HEK293 (cell line): ENCODE data around the gene MTG1.

ENCODE experiments used
- CTCF ChIA-PET: fragments of 350-600 bp; formaldehyde crosslinking; extraction: SDS; loops from one replicate; lab custom pipeline; 2021; ENCODE audit warnings: antibody characterized with exemption; lab: Yijun Ruan, JAX
- POLR2A ChIA-PET: fragments of 300-600 bp; formaldehyde crosslinking; extraction: SDS; loops from one replicate; lab custom pipeline; 2020; ENCODE audit warnings: antibody characterized with exemption, inconsistent platforms; lab: Yijun Ruan, JAX
- H3K27ac ChIP-seq: fragments of 200-500 bp; sonication (Bioruptor generic); 2 replicates; pipeline ENCODE4 v1.5.1; 2014; ENCODE audit warnings: low read depth, low read length, control low read depth, inconsistent platforms; ENCODE audit errors: extremely low read depth
- H3K36me3 ChIP-seq, 2 experiments: fragments of 200-500 bp in 1 of 2; sonication (Bioruptor generic) in 1 of 2; 1 replicate in 1 of 2; 2 replicates in 1 of 2; pipeline ENCODE4 v1.5.1; 2014 to 2017; ENCODE audit warnings: inconsistent platforms in 2 of 2, low read length in 2 of 2; ENCODE audit not compliant: control insufficient read depth in 2 of 2, insufficient read depth in 1 of 2
- H3K4me1 ChIP-seq: fragments of 200-500 bp; sonication (Bioruptor generic); 2 replicates; pipeline ENCODE4 v1.5.1; 2014; ENCODE audit warnings: mild to moderate bottlenecking, low read length, inconsistent platforms; ENCODE audit not compliant: control insufficient read depth, insufficient read depth
- H3K4me3 ChIP-seq: 2 replicates; pipeline ENCODE4 v1.5.1; 2011; ENCODE audit warnings: low read depth, mild to moderate bottlenecking, control low read depth, low read length, moderate library complexity
- H3K9me3 ChIP-seq: fragments of 200-500 bp; sonication (Bioruptor generic); 2 replicates; pipeline ENCODE4 v1.5.1; 2014; ENCODE audit warnings: low read depth, low read length, inconsistent platforms; ENCODE audit not compliant: control insufficient read depth, insufficient read depth
- KLF1 ChIP-seq: fragments of 450-650 bp; formaldehyde crosslinking; IDR thresholded peaks from 2 replicates; pipeline ENCODE4 v1.5.1; 2016; ENCODE audit warnings: missing biosample characterization, missing genetic modification characterization
- KLF7 ChIP-seq: fragments of 450-650 bp; formaldehyde crosslinking; IDR thresholded peaks from 2 replicates; pipeline ENCODE4 v1.5.1; 2016; ENCODE audit warnings: missing biosample characterization, missing genetic modification characterization, borderline replicate concordance
- SCRT1 ChIP-seq: fragments of 450-650 bp; formaldehyde crosslinking; IDR thresholded peaks from 2 replicates; pipeline ENCODE4 v1.5.1; 2016; ENCODE audit warnings: missing biosample characterization, missing genetic modification characterization, borderline replicate concordance
- ZBTB17 ChIP-seq: fragments of 450-650 bp; formaldehyde crosslinking; IDR thresholded peaks from 2 replicates; pipeline ENCODE4 v1.5.1; 2016; ENCODE audit warnings: missing biosample characterization, missing genetic modification characterization
- ZBTB7A ChIP-seq: fragments of 450-650 bp; formaldehyde crosslinking; IDR thresholded peaks from 2 replicates; pipeline ENCODE4 v1.5.1; 2016; ENCODE audit warnings: low read depth, missing biosample characterization, missing genetic modification characterization
- ZEB2 ChIP-seq: fragments of 450-650 bp; formaldehyde crosslinking; IDR thresholded peaks from 2 replicates; pipeline ENCODE4 v1.5.1; 2016; ENCODE audit warnings: missing biosample characterization, missing genetic modification characterization
- ZNF138 ChIP-seq: fragments of 450-650 bp; formaldehyde crosslinking; IDR thresholded peaks from 2 replicates; pipeline ENCODE4 v1.5.1; 2016; ENCODE audit warnings: missing biosample characterization, missing genetic modification characterization, borderline replicate concordance
- ZNF140 ChIP-seq: fragments of 450-650 bp; formaldehyde crosslinking; IDR thresholded peaks from 2 replicates; pipeline ENCODE4 v1.5.1; 2016; ENCODE audit warnings: missing biosample characterization, missing genetic modification characterization
- ZNF174 ChIP-seq: fragments of 450-650 bp; formaldehyde crosslinking; IDR thresholded peaks from 2 replicates; pipeline ENCODE4 v1.5.0; 2017; ENCODE audit warnings: missing biosample characterization, mild to moderate bottlenecking, missing genetic modification characterization
- ZNF214 ChIP-seq: fragments of 450-650 bp; formaldehyde crosslinking; IDR thresholded peaks from 2 replicates; pipeline ENCODE4 v1.5.1; 2017; ENCODE audit warnings: missing biosample characterization, mild to moderate bottlenecking, missing genetic modification characterization, borderline replicate concordance
- ZNF341 ChIP-seq: fragments of 450-650 bp; formaldehyde crosslinking; IDR thresholded peaks from 2 replicates; pipeline ENCODE4; 2016; ENCODE audit warnings: low read depth, missing biosample characterization, missing genetic modification characterization
- ZNF394 ChIP-seq: fragments of 450-650 bp; formaldehyde crosslinking; IDR thresholded peaks from 2 replicates; pipeline ENCODE4 v1.5.1; 2016; ENCODE audit warnings: missing biosample characterization, missing genetic modification characterization, mild to moderate bottlenecking, moderate library complexity, borderline replicate concordance
- ZNF426 ChIP-seq: fragments of 450-650 bp; formaldehyde crosslinking; IDR thresholded peaks from 2 replicates; pipeline ENCODE4 v1.5.1; 2017; ENCODE audit warnings: missing biosample characterization, missing genetic modification characterization, mild to moderate bottlenecking, inconsistent platforms, moderate library complexity
- ZNF549 ChIP-seq: fragments of 450-650 bp; IDR thresholded peaks from 2 replicates; pipeline ENCODE4 v1.5.1; 2018; ENCODE audit warnings: missing biosample characterization, missing genetic modification characterization, mild to moderate bottlenecking, inconsistent platforms, moderate library complexity
- ZNF555 ChIP-seq: fragments of 450-650 bp; formaldehyde crosslinking; conservative IDR thresholded peaks from 2 replicates; pipeline ENCODE4 v1.5.1; 2017; ENCODE audit warnings: missing biosample characterization, mild to moderate bottlenecking, missing genetic modification characterization, inconsistent platforms
- ZNF670 ChIP-seq: fragments of 450-650 bp; formaldehyde crosslinking; IDR thresholded peaks from 2 replicates; pipeline ENCODE4 v1.5.1; 2016; ENCODE audit warnings: missing biosample characterization, missing genetic modification characterization, low read depth
- ZNF837 ChIP-seq: fragments of 450-650 bp; formaldehyde crosslinking; IDR thresholded peaks from 2 replicates; pipeline ENCODE4 v1.5.1; 2016; ENCODE audit warnings: missing biosample characterization, missing genetic modification characterization
- ZSCAN23 ChIP-seq: fragments of 450-650 bp; formaldehyde crosslinking; IDR thresholded peaks from 2 replicates; pipeline ENCODE4 v1.5.1; 2016; ENCODE audit warnings: missing biosample characterization, missing genetic modification characterization
- ZXDB ChIP-seq: fragments of 450-650 bp; formaldehyde crosslinking; IDR thresholded peaks from 2 replicates; pipeline ENCODE4 v1.5.1; 2016; ENCODE audit warnings: missing biosample characterization, missing genetic modification characterization
- TF ChIP-seq, protein P1 (sequence below): fragments of 450-650 bp; formaldehyde crosslinking; conservative IDR thresholded peaks from 2 replicates; pipeline ENCODE4 v1.5.1; 2016; ENCODE audit warnings: low read depth, missing biosample characterization, missing genetic modification characterization
- TF ChIP-seq, protein P2 (sequence below): fragments of 450-650 bp; formaldehyde crosslinking; IDR thresholded peaks from 2 replicates; pipeline ENCODE4 v1.5.1; 2016; ENCODE audit warnings: missing biosample characterization, missing genetic modification characterization
- TF ChIP-seq, protein P3 (sequence below): fragments of 450-650 bp; formaldehyde crosslinking; IDR thresholded peaks from 2 replicates; pipeline ENCODE4 v1.5.1; 2017; ENCODE audit warnings: missing biosample characterization, missing genetic modification characterization

Gene MTG1

DNA sequence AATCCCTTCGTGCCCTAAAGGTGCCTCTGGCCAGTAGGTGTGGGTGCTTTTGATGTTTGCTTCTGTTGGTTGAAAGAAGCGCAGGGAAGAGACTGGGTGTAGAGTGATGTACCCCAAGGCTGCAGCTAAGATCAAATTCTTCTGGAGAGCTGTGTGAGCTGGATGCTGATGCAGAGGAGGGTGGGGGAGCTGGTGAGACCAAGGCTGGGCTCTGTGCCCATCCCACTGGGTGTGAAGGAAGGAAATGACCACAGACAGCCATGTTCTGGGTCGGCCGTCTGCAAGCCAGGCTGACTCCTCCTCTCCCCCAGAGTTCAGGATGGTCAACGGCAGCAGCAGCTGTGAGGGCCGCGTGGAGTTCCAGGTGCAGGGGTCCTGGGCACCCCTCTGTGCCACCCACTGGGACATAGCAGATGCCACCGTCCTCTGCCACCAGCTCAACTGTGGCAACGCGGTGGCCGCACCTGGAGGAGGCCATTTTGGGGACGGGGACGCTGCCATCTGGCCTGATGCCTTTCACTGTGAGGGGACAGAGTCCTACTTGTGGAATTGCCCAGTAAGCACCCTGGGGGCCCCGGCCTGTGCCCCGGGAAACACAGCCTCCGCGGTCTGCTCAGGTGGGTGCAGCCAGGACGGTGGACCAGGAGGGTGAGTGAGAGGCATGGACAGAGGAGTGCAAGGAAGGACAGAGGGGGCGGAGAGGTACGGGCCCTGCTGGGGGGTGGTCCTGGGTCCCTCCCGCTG is 64.9 kb downstream of the MTG1 start (continued):
- TF ChIP-seq KLF7 (tag by site-specific recombination), result no peak
- TF ChIP-seq, all 188 proteins: peak for 0

DNA sequence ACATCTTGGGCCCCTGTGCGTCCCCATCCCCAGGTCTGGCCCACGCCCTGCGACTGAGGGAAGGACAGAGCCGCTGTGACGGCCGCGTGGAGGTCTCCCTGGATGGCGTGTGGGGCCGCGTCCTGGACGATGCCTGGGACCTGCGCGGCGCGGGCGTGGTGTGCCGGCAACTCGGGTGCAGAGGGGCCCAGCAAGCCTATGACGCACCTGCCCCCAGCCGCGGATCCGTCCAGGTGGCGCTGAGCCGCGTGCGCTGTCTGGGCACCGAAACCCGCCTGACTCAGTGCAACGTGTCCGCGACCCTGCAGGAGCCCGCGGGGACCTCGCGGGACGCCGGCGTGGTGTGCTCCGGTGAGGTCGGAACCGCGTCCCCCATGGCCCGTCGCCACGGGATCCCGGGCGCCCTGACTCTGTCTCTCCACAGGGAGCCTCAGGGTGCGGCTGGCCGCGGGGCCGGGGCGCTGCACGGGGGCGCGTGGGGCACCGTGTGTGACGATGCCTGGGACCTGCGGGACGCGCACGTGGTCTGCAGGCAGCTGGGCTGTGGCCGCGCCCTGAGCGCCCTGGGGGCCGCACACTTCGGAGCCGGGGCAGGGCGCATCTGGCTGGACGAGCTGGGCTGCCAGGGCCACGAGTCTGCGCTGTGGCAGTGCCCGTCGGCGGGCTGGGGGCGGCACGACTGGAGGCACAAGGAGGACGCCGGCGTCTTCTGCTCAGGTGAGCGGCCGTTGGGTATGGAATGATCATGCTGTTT is 65.7 kb downstream of the MTG1 start:
- no peak for TF ChIP-seq ZNF341 (tag by site-specific recombination)
- no peak for TF ChIP-seq ZNF214
- TF ChIP-seq ZNF670 (tag by site-specific recombination), result no peak
- no peak for TF ChIP-seq ZNF549 (tag by site-specific recombination)
- TF ChIP-seq ZNF174 (tag by site-specific recombination), result no peak
- TF ChIP-seq ZNF140 (tag by site-specific recombination), result no peak
- TF ChIP-seq ZEB2 (tag by site-specific recombination), result no peak
- TF ChIP-seq ZXDB (tag by site-specific recombination), result no peak
- no peak for TF ChIP-seq SCRT1 (tag by site-specific recombination)
- no peak for TF ChIP-seq ZNF138 (tag by site-specific recombination)
- H3K4me3 ChIP-seq, result no peak overlapping the region
- ChIA-PET POLR2A (no interaction called here), CTCF (no interaction called here)
- no peaks in the 10 kb centered on the region for H3K36me3 ChIP-seq
- no peak overlapping the region for H3K27ac ChIP-seq
- no peaks in the 10 kb centered on the region for H3K9me3 ChIP-seq
- no peaks in the 10 kb centered on the region for H3K4me1 ChIP-seq

DNA sequence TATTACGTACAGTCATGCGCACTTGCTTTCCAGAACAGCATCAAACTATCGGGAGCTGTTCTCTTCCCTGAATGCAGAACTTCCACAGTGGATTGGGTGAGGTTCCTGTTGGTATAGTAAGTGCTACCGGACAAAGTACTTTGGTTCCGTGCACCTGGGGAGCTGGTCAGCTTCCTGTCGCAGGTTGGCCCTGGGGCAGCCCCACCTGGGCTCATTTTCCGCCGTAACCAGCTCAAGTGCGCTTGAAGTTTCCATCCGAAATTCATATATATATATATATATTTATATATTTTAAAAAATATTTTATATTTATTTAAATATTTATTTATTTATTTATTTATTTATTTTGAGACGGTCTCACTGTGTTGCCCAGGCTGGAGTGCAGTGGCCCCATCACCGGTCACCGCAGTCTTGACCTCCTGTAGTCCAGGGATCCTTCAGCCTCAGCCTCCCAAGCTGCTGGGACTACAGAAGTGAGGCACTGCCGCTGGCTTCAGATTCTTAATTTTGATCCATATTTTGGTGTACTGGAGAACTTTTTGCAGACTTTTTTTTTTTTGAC is 66.3 kb downstream of the MTG1 start:
- CTCF ChIA-PET, result interaction anchor here (0.5 kb wide), 1 partner anchor 31 kb away, joined by 3 read pairs; no protein-coding TSS in a partner anchor
- TF ChIP-seq, protein P1, sequence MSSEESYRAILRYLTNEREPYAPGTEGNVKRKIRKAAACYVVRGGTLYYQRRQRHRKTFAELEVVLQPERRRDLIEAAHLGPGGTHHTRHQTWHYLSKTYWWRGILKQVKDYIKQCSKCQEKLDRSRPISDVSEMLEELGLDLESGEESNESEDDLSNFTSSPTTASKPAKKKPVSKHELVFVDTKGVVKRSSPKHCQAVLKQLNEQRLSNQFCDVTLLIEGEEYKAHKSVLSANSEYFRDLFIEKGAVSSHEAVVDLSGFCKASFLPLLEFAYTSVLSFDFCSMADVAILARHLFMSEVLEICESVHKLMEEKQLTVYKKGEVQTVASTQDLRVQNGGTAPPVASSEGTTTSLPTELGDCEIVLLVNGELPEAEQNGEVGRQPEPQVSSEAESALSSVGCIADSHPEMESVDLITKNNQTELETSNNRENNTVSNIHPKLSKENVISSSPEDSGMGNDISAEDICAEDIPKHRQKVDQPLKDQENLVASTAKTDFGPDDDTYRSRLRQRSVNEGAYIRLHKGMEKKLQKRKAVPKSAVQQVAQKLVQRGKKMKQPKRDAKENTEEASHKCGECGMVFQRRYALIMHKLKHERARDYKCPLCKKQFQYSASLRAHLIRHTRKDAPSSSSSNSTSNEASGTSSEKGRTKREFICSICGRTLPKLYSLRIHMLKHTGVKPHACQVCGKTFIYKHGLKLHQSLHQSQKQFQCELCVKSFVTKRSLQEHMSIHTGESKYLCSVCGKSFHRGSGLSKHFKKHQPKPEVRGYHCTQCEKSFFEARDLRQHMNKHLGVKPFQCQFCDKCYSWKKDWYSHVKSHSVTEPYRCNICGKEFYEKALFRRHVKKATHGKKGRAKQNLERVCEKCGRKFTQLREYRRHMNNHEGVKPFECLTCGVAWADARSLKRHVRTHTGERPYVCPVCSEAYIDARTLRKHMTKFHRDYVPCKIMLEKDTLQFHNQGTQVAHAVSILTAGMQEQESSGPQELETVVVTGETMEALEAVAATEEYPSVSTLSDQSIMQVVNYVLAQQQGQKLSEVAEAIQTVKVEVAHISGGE, result 0 out of 2 replicates have a peak, but pooled peaks have one; percentile 16
- TF ChIP-seq, protein P2, sequence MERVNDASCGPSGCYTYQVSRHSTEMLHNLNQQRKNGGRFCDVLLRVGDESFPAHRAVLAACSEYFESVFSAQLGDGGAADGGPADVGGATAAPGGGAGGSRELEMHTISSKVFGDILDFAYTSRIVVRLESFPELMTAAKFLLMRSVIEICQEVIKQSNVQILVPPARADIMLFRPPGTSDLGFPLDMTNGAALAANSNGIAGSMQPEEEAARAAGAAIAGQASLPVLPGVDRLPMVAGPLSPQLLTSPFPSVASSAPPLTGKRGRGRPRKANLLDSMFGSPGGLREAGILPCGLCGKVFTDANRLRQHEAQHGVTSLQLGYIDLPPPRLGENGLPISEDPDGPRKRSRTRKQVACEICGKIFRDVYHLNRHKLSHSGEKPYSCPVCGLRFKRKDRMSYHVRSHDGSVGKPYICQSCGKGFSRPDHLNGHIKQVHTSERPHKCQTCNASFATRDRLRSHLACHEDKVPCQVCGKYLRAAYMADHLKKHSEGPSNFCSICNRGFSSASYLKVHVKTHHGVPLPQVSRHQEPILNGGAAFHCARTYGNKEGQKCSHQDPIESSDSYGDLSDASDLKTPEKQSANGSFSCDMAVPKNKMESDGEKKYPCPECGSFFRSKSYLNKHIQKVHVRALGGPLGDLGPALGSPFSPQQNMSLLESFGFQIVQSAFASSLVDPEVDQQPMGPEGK (tag by site-specific recombination), result no peak
- TF ChIP-seq KLF1, result no peak
- peak; percentile 58; the same call in 1 of the 2 replicates for TF ChIP-seq ZNF394 (tag by site-specific recombination)
- peak; percentile 33 for TF ChIP-seq ZNF426 (tag by site-specific recombination)
- TF ChIP-seq ZBTB17 (tag by site-specific recombination), result no peak
- TF ChIP-seq ZSCAN23 (tag by site-specific recombination), result no peak
- peak; percentile 15; the same call in 1 of the 2 replicates for TF ChIP-seq ZNF555 (tag by site-specific recombination)
- no peak for TF ChIP-seq ZEB2 (tag by site-specific recombination)
- TF ChIP-seq, protein P3, sequence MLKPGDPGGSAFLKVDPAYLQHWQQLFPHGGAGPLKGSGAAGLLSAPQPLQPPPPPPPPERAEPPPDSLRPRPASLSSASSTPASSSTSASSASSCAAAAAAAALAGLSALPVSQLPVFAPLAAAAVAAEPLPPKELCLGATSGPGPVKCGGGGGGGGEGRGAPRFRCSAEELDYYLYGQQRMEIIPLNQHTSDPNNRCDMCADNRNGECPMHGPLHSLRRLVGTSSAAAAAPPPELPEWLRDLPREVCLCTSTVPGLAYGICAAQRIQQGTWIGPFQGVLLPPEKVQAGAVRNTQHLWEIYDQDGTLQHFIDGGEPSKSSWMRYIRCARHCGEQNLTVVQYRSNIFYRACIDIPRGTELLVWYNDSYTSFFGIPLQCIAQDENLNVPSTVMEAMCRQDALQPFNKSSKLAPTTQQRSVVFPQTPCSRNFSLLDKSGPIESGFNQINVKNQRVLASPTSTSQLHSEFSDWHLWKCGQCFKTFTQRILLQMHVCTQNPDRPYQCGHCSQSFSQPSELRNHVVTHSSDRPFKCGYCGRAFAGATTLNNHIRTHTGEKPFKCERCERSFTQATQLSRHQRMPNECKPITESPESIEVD (tag by site-specific recombination), result no peak
- no peak for TF ChIP-seq ZNF837
- no peak for TF ChIP-seq ZBTB7A (tag by site-specific recombination)

More for the DNA sequence above, 66.3 kb downstream of the MTG1 start:
- Histone ChIP-seq H3K27ac (no peak overlapping the region), H3K9me3 (no peaks in the 10 kb centered on the region), H3K36me3 (no peaks in the 10 kb centered on the region), H3K4me3 (no peak overlapping the region), H3K4me1 (no peaks in the 10 kb centered on the region)
- POLR2A ChIA-PET, result no interaction called here
